Right renal cortex interstitium (tissue), 3 donors: ENCODE results near the gene STK38L. TPM values are rescaled to one million over a fixed set of nuclear protein-coding genes. Genes with fewer than 3 reads are reported as not detected.

Experiments
- DNase-seq, 3 donors: peaks; one replicate each; pipeline ENCODE4 v3.0.0-alpha.2; 2013; ENCODE audit warnings: low read depth in 3 of 3, low spot score in 2 of 3
- polyA plus RNA-seq, 3 donors: library from polyadenylated mRNA; unstranded; fragments of 120-200 nt; gene quantifications; one replicate each; pipeline ENCODE4 v1.2.1, GENCODE V29; 2013; ENCODE audit not compliant: insufficient read length in 3 of 3

The STK38L gene
- polyA plus RNA-seq, 3 donors = 43.0 to 53.7 (median 50.4) TPM

GRCh38 chr12:27304856-27305255 lies 60.8 kb downstream of the STK38L start:
- no peak for DNase-seq

GRCh38 chr12:27305673-27306456 lies 61.8 kb downstream of the STK38L start:
- DNase-seq = peak in 1 of 3 donors; percentile 2

- no peak for DNase-seq
These were observed 65.4 kb downstream of the STK38L start for GRCh38 chr12:27309293-27309994.

GRCh38 chr12:27309995-27310315 lies 65.9 kb downstream of the STK38L start:
- no peak for DNase-seq

GRCh38 chr12:27316947-27317346 lies 72.9 kb downstream of the STK38L start:
- no peak for DNase-seq

GRCh38 chr12:27319409-27319808 lies 75.3 kb downstream of the STK38L start:
- DNase-seq = no peak

GRCh38 chr12:27319848-27320247 lies 75.8 kb downstream of the STK38L start:
- DNase-seq = no peak

GRCh38 chr12:27324530-27324929 lies 80.4 kb downstream of the STK38L start:
- DNase-seq = no peak

- no peak for DNase-seq
These were observed 86.8 kb downstream of the STK38L start for GRCh38 chr12:27330846-27331245.

- no peak for DNase-seq
These were observed 87.3 kb downstream of the STK38L start for GRCh38 chr12:27331291-27331926.

- DNase-seq = no peak
These were observed 87.8 kb downstream of the STK38L start for GRCh38 chr12:27331927-27332324.

GRCh38 chr12:27332407-27332713 lies 88.3 kb downstream of the STK38L start:
- DNase-seq = no peak

- no peak for DNase-seq
These were observed 88.8 kb downstream of the STK38L start, which contains the start of gene BMAL2 for GRCh38 chr12:27332714-27333402. BMAL2 (plus strand) TSS chr12:27332836; CDS start chr12:27333073, 237 bp downstream.

GRCh38 chr12:27333403-27334009 lies 89.4 kb downstream of the STK38L start:
- DNase-seq = no peak

- DNase-seq = no peak
These were observed 90.1 kb downstream of the STK38L start for GRCh38 chr12:27334042-27334720.

GRCh38 chr12:27334721-27335082 lies 90.6 kb downstream of the STK38L start:
- DNase-seq = no peak

GRCh38 chr12:27335364-27336281 lies 91.5 kb downstream of the STK38L start:
- no peak for DNase-seq

- DNase-seq = no peak
These were observed 92.2 kb downstream of the STK38L start for GRCh38 chr12:27336282-27336653.

GRCh38 chr12:27337376-27337775 lies 93.3 kb downstream of the STK38L start:
- no peak for DNase-seq
